SK-N-SH (cell line): ENCODE measurements around the gene POLDIP3.

ENCODE experiments used
- EZH2phosphoT487 ChIP-seq: fragments of 200-600 bp; sonication (generic); IDR thresholded peaks from 2 replicates; pipeline ENCODE4 v1.6.1; 2017; ENCODE audit warnings: low read depth, mixed run types, mild to moderate bottlenecking, antibody characterized with exemption, moderate library complexity, borderline replicate concordance
- GATA2 ChIP-seq: sonication (generic); formaldehyde crosslinking; IDR thresholded peaks from 2 replicates; pipeline ENCODE4 v1.5.0; 2020; ENCODE audit warnings: mild to moderate bottlenecking, missing genetic modification reagents
- JUND ChIP-seq: IDR thresholded peaks from 2 replicates; pipeline ENCODE4 v1.4.0; 2012
- POLR2AphosphoS5 ChIP-seq: IDR thresholded peaks from 2 replicates; pipeline ENCODE4 v1.6.1; 2012; ENCODE audit warnings: low read depth, low read length
- RCOR1 ChIP-seq: fragments of 150-350 bp; IDR thresholded peaks from 2 replicates; pipeline ENCODE4 v1.6.1; 2017; ENCODE audit warnings: antibody characterized with exemption, low read length
- TAF1 ChIP-seq: IDR thresholded peaks from 2 replicates; pipeline ENCODE4 v1.6.1; 2012; ENCODE audit warnings: low read depth, mild to moderate bottlenecking, low read length, moderate library complexity, borderline replicate concordance
- TF ChIP-seq, protein P1 (sequence below): fragments of 200-600 bp; sonication (generic); IDR thresholded peaks from 2 replicates; pipeline ENCODE4 v1.6.1; 2017; ENCODE audit warnings: antibody characterized with exemption, mild to moderate bottlenecking, moderate library complexity
- TF ChIP-seq, protein P2 (sequence below): IDR thresholded peaks from 2 replicates; pipeline ENCODE4 v1.4.0; 2012; ENCODE audit warnings: low read depth, borderline replicate concordance
- TF ChIP-seq, protein P3 (sequence below): fragments of 150-350 bp; IDR thresholded peaks from 2 replicates; pipeline ENCODE4 v1.6.1; 2017; ENCODE audit warnings: antibody characterized with exemption, low read length, low read depth, borderline replicate concordance
- TF ChIP-seq, protein P4 (sequence below): IDR thresholded peaks from 2 replicates; pipeline ENCODE4 v1.4.0; 2012; ENCODE audit warnings: low read depth
- TF ChIP-seq, protein P5 (sequence below): IDR thresholded peaks from 2 replicates; pipeline ENCODE4 v1.6.1; 2012; ENCODE audit warnings: mild to moderate bottlenecking, low read depth, low read length, moderate library complexity

DNA sequence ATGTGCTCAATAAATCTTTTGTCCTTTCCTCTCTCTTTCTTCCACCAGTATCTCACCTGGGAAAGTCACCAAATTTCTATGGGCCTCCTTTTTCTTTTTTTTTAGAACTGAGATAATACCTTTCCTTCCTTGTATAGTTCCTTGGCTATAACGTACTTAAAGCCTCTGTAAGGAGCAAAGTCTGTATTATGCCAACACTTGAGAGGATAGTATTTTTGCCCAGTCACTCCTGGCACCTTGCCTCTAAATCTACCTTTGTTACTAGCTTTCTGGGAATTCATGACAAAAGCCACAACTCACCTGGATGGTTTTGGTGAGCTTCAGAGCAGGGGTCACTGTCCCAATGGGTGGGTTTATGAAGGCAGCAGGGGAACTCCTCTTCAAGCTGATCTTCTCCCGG is 12.2 kb downstream of the POLDIP3 start:
- no peak for TF ChIP-seq GATA2 (CRISPR knock-in tag)
- TF ChIP-seq, protein P1, sequence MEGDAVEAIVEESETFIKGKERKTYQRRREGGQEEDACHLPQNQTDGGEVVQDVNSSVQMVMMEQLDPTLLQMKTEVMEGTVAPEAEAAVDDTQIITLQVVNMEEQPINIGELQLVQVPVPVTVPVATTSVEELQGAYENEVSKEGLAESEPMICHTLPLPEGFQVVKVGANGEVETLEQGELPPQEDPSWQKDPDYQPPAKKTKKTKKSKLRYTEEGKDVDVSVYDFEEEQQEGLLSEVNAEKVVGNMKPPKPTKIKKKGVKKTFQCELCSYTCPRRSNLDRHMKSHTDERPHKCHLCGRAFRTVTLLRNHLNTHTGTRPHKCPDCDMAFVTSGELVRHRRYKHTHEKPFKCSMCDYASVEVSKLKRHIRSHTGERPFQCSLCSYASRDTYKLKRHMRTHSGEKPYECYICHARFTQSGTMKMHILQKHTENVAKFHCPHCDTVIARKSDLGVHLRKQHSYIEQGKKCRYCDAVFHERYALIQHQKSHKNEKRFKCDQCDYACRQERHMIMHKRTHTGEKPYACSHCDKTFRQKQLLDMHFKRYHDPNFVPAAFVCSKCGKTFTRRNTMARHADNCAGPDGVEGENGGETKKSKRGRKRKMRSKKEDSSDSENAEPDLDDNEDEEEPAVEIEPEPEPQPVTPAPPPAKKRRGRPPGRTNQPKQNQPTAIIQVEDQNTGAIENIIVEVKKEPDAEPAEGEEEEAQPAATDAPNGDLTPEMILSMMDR, result no peak
- no peak for TF ChIP-seq TAF1
- TF ChIP-seq JUND, result no peak
- no peak for TF ChIP-seq RCOR1
- no peak for TF ChIP-seq POLR2AphosphoS5
- TF ChIP-seq EZH2phosphoT487, result no peak
- TF ChIP-seq, protein P2, sequence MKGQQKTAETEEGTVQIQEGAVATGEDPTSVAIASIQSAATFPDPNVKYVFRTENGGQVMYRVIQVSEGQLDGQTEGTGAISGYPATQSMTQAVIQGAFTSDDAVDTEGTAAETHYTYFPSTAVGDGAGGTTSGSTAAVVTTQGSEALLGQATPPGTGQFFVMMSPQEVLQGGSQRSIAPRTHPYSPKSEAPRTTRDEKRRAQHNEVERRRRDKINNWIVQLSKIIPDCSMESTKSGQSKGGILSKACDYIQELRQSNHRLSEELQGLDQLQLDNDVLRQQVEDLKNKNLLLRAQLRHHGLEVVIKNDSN, result no peak
- TF ChIP-seq, protein P3, sequence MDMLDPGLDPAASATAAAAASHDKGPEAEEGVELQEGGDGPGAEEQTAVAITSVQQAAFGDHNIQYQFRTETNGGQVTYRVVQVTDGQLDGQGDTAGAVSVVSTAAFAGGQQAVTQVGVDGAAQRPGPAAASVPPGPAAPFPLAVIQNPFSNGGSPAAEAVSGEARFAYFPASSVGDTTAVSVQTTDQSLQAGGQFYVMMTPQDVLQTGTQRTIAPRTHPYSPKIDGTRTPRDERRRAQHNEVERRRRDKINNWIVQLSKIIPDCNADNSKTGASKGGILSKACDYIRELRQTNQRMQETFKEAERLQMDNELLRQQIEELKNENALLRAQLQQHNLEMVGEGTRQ, result no peak
- TF ChIP-seq, protein P4, sequence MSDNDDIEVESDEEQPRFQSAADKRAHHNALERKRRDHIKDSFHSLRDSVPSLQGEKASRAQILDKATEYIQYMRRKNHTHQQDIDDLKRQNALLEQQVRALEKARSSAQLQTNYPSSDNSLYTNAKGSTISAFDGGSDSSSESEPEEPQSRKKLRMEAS, result no peak
- TF ChIP-seq, protein P5, sequence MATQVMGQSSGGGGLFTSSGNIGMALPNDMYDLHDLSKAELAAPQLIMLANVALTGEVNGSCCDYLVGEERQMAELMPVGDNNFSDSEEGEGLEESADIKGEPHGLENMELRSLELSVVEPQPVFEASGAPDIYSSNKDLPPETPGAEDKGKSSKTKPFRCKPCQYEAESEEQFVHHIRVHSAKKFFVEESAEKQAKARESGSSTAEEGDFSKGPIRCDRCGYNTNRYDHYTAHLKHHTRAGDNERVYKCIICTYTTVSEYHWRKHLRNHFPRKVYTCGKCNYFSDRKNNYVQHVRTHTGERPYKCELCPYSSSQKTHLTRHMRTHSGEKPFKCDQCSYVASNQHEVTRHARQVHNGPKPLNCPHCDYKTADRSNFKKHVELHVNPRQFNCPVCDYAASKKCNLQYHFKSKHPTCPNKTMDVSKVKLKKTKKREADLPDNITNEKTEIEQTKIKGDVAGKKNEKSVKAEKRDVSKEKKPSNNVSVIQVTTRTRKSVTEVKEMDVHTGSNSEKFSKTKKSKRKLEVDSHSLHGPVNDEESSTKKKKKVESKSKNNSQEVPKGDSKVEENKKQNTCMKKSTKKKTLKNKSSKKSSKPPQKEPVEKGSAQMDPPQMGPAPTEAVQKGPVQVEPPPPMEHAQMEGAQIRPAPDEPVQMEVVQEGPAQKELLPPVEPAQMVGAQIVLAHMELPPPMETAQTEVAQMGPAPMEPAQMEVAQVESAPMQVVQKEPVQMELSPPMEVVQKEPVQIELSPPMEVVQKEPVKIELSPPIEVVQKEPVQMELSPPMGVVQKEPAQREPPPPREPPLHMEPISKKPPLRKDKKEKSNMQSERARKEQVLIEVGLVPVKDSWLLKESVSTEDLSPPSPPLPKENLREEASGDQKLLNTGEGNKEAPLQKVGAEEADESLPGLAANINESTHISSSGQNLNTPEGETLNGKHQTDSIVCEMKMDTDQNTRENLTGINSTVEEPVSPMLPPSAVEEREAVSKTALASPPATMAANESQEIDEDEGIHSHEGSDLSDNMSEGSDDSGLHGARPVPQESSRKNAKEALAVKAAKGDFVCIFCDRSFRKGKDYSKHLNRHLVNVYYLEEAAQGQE, result no peak
